CD4-positive, alpha-beta T cell (primary cell): ENCODE results near the gene MRPL21. TPM values are rescaled to one million over a fixed set of nuclear protein-coding genes. Genes with fewer than 3 reads are reported as not detected.

Experiments
- ATAC-seq: fragments of 200-7000 bp; cut with Tn5 transposase; one replicate; pipeline ENCODE4 v1.10.0; 2022; ENCODE audit warnings: mild to moderate bottlenecking; ENCODE audit not compliant: poor library complexity
- CTCF ChIA-PET: fragments of 350-600 bp; sonication (Branson Sonifier 250); formaldehyde crosslinking; loops from one replicate; lab custom pipeline; 2021; ENCODE audit warnings: antibody characterized with exemption, inconsistent platforms; lab: Charles Lee
- POLR2A ChIA-PET: fragments of 350-600 bp; sonication (Branson Sonifier 250); formaldehyde crosslinking; loops from one replicate; lab custom pipeline; 2021; ENCODE audit warnings: antibody characterized with exemption, inconsistent platforms; lab: Charles Lee
- DNase-seq, 14 experiments: peaks; one replicate each; pipeline ENCODE4 v3.0.0-alpha.2; 2013 to 2020; ENCODE audit warnings: mixed read lengths in 2 of 14
- H3K27ac ChIP-seq, 2 donors: one replicate each; pipeline versions ENCODE4 v1.5.1 to v1.7.0; 2013; ENCODE audit warnings: low read length in 2 of 2, low read depth in 1 of 2, mild to moderate bottlenecking in 1 of 2
- H3K27me3 ChIP-seq, 2 experiments: 1 replicate in 1 of 2; 2 replicates in 1 of 2; pipeline versions ENCODE4 v1.6.1 to v1.7.0; 2013; ENCODE audit warnings: low read length in 2 of 2, control low read depth in 1 of 2, mild to moderate bottlenecking in 1 of 2, moderate library complexity in 1 of 2; ENCODE audit not compliant: insufficient read depth in 2 of 2, control insufficient read depth in 1 of 2
- H3K36me3 ChIP-seq: one replicate; pipeline ENCODE4 v1.6.1; 2013; ENCODE audit warnings: low read length, control low read depth; ENCODE audit not compliant: insufficient read depth
- H3K4me1 ChIP-seq: one replicate; pipeline ENCODE4 v1.6.1; 2013; ENCODE audit warnings: low read length, control low read depth; ENCODE audit not compliant: insufficient read depth
- H3K4me3 ChIP-seq: one replicate; pipeline ENCODE4 v1.5.1; 2013; ENCODE audit warnings: mild to moderate bottlenecking, low read length, moderate library complexity
- H3K9me3 ChIP-seq, 2 experiments: 1 replicate in 1 of 2; 2 replicates in 1 of 2; pipeline versions ENCODE4 v1.6.1 to v1.7.0; 2013; ENCODE audit warnings: low read length in 2 of 2, mild to moderate bottlenecking in 2 of 2, control low read depth in 1 of 2, moderate library complexity in 1 of 2; ENCODE audit not compliant: control insufficient read depth in 1 of 2, insufficient read depth in 1 of 2
- H3K27ac Mint-ChIP-seq: one replicate; pipeline ENCODE4 v1.8.0; 2020; ENCODE audit warnings: mixed read lengths
- H3K27me3 Mint-ChIP-seq: one replicate; pipeline ENCODE4 v1.8.0; 2021; ENCODE audit warnings: mixed read lengths
- H3K36me3 Mint-ChIP-seq: one replicate; pipeline ENCODE4 v1.8.0; 2021; ENCODE audit warnings: low read depth, mixed read lengths
- H3K4me1 Mint-ChIP-seq: one replicate; pipeline ENCODE4 v1.8.0; 2021; ENCODE audit warnings: low read depth, mixed read lengths
- H3K4me3 Mint-ChIP-seq: one replicate; pipeline ENCODE4 v1.8.0; 2020; ENCODE audit warnings: mild to moderate bottlenecking, mixed read lengths
- H3K9me3 Mint-ChIP-seq: one replicate; pipeline ENCODE4 v1.8.0; 2020; ENCODE audit warnings: mixed read lengths
- CTCF ChIP-seq: fragments of 200-600 bp; IDR thresholded peaks from one replicate; pipeline ENCODE4 v1.8.0; 2022; ENCODE audit warnings: antibody characterized with exemption, mild to moderate bottlenecking
- intact Hi-C, 2 experiments: fragments of 100-400 bp; cut with DNase I in 1 of 2; cut with micrococcal nuclease in 1 of 2; formaldehyde crosslinking; loops; one replicate each; pipeline versions ENCODE4 v1.15.1 to v1.9.0; 2023 to 2025; cut with DNase I, micrococcal nuclease
- total RNA-seq, 174 experiments: library from RNA in 2 of 174; stranded (reverse) in 2 of 174; gene quantifications; one replicate each; pipeline ENCODE4 v1.2.3 and lab custom pipeline; 2021 to 2026

The MRPL21 gene
- total RNA-seq, 2 experiments from 2014 or later, result 47.5 to 48.0 TPM

GRCh38 chr11:68928136-68928880 is 24.7 kb upstream of the MRPL21 start:
- H3K4me1 ChIP-seq, result no peaks in the 10 kb centered on the region
- no peaks in the 10 kb centered on the region for H3K27me3 Mint-ChIP-seq
- H3K27ac ChIP-seq, result no peak overlapping the region
- peaks cover 83% of the 10 kb centered on the region for H3K36me3 ChIP-seq
- H3K9me3 Mint-ChIP-seq, result peaks cover 5% of the 10 kb centered on the region
- ATAC-seq (no peak), DNase-seq (no peak)
- H3K4me3 ChIP-seq, result no peak overlapping the region
- peaks cover 24 to 27% of the 10 kb centered on the region in 2 experiments for H3K9me3 ChIP-seq
- POLR2A ChIA-PET, result interaction anchor here (0.6 kb wide), 1 partner anchor 34 kb away, joined by 3 read pairs; no protein-coding TSS in a partner anchor
- intact Hi-C loops, result no loop called here
- no peak for TF ChIP-seq CTCF
- CTCF ChIA-PET, result no interaction called here
- H3K4me3 Mint-ChIP-seq, result no peak overlapping the region
- no peaks in the 10 kb centered on the region for H3K27me3 ChIP-seq
- no peaks in the 10 kb centered on the region for H3K4me1 Mint-ChIP-seq
- peaks cover 85% of the 10 kb centered on the region for H3K36me3 Mint-ChIP-seq
- no peak overlapping the region for H3K27ac Mint-ChIP-seq

- H3K27me3 ChIP-seq, result no peaks in the 10 kb centered on the region
- peaks cover 24 to 27% of the 10 kb centered on the region in 2 experiments for H3K9me3 ChIP-seq
- H3K9me3 Mint-ChIP-seq, result peaks cover 5% of the 10 kb centered on the region
- intact Hi-C loops, result no loop called here
- peaks cover 93% of the 10 kb centered on the region for H3K36me3 Mint-ChIP-seq
- no peak overlapping the region for H3K4me3 ChIP-seq
- POLR2A ChIA-PET, result interaction anchor here (0.5 to 0.6 kb wide), 2 partner anchors 35 to 462 kb away, joined by 3 read pairs; no protein-coding TSS in a partner anchor
- DNase-seq (peak in 2 of 14 experiments; percentile 32 to 45), ATAC-seq (no peak)
- H3K4me1 ChIP-seq, result no peaks in the 10 kb centered on the region
- H3K36me3 ChIP-seq, result peaks cover 79% of the 10 kb centered on the region
- H3K4me1 Mint-ChIP-seq, result no peaks in the 10 kb centered on the region
- CTCF ChIA-PET, result no interaction called here
- TF ChIP-seq CTCF, result no peak
- no peak overlapping the region for H3K4me3 Mint-ChIP-seq
- no peak overlapping the region for H3K27ac Mint-ChIP-seq
- H3K27ac ChIP-seq, result no peak overlapping the region
- H3K27me3 Mint-ChIP-seq, result no peaks in the 10 kb centered on the region
Observed at GRCh38 chr11:68927280-68928135, 23.9 kb upstream of the MRPL21 start.

DNA sequence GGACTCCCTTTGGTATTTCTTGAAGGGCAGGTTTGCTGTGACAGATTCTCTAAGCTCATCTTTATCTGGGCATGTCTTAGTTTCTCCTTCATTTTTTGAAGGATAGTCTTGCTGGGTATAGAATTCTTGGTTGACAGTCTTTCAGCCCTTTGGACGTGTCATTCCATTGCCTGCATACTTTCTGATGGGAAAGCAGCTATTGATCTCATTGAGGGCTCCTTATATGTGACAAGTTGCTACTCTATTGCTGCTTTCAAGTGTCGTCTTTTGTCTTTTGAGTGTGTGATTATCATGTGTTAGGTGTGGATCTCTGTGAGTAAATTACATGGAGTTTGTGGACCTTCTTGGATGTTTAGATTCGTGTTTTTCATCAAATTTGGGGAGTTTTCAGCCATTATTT is 22.0 kb upstream of the MRPL21 start:
- Histone ChIP-seq H3K27ac (no peak overlapping the region), H3K4me1 (no peaks in the 10 kb centered on the region), H3K36me3 (peaks cover 82% of the 10 kb centered on the region), H3K9me3 (peaks cover 24 to 27% of the 10 kb centered on the region in 2 experiments), H3K4me3 (no peak overlapping the region), H3K27me3 (no peaks in the 10 kb centered on the region)
- Mint-ChIP-seq H3K4me1 (no peaks in the 10 kb centered on the region), H3K4me3 (no peak overlapping the region), H3K9me3 (peaks cover 5% of the 10 kb centered on the region), H3K36me3 (peaks cover 98% of the 10 kb centered on the region), H3K27ac (no peak overlapping the region), H3K27me3 (no peaks in the 10 kb centered on the region)
- intact Hi-C loops, result no loop called here
- POLR2A ChIA-PET, result no interaction called here
- CTCF ChIA-PET, result no interaction called here
- DNase-seq (no peak), ATAC-seq (no peak)
- TF ChIP-seq CTCF, result no peak
